H1 (cell line): ENCODE results near the gene EYA2. TPM values are rescaled to one million over a fixed set of nuclear protein-coding genes. Genes with fewer than 3 reads are reported as not detected.

Experiments used
- CTCF ChIA-PET: fragments of 300-600 bp; sonication (Branson Sonifier 250); formaldehyde crosslinking; loops from one replicate; lab custom pipeline; 2021; ENCODE audit not compliant: partially characterized antibody; lab: Charles Lee
- POLR2A ChIA-PET: fragments of 300-600 bp; sonication (Branson Sonifier 250); formaldehyde crosslinking; loops from one replicate; lab custom pipeline; 2021; ENCODE audit warnings: inconsistent platforms; ENCODE audit not compliant: partially characterized antibody; lab: Charles Lee
- DNase-seq, 2 experiments: peaks; one replicate each; pipeline versions ENCODE4 v3.0.0 to v3.0.0-alpha.2; 2010 to 2022; ENCODE audit warnings: low spot score in 2 of 2, low read depth in 1 of 2, mixed read lengths in 1 of 2
- FAIRE-seq: peaks from 2 replicates; lab custom pipeline; 2011; peaks lifted over from hg19 to GRCh38; lab: Jason Lieb, UNC
- H2AFZ ChIP-seq: 2 replicates; pipeline ENCODE4 v1.8.1; 2012; ENCODE audit warnings: low read length, inconsistent platforms
- H2AK5ac ChIP-seq: 2 replicates; pipeline ENCODE4 v1.6.1; 2013; ENCODE audit warnings: low read depth, low read length
- H2BK120ac ChIP-seq: replicated peaks from 2 replicates; pipeline ENCODE3; 2013; ENCODE audit warnings: low read depth, low read length, inconsistent platforms
- H2BK12ac ChIP-seq: 2 replicates; pipeline ENCODE4 v1.6.1; 2013; ENCODE audit warnings: low read depth, low read length
- H2BK15ac ChIP-seq: 2 replicates; pipeline ENCODE4 v1.6.1; 2013; ENCODE audit warnings: low read length
- H2BK20ac ChIP-seq: 2 replicates; pipeline ENCODE4 v1.6.1; 2013; ENCODE audit warnings: low read length
- H2BK5ac ChIP-seq: 2 replicates; pipeline ENCODE4 v1.6.1; 2013; ENCODE audit warnings: low read depth, low read length
- H3K14ac ChIP-seq: 2 replicates; pipeline ENCODE4 v1.6.1; 2013; ENCODE audit warnings: inconsistent platforms; ENCODE audit not compliant: insufficient read length
- H3K18ac ChIP-seq: 2 replicates; pipeline ENCODE4 v1.6.1; 2013; ENCODE audit warnings: low read length; ENCODE audit errors: extremely low read depth
- H3K23ac ChIP-seq: 2 replicates; pipeline ENCODE4 v1.6.1; 2013; ENCODE audit warnings: inconsistent platforms; ENCODE audit not compliant: insufficient read length
- H3K23me2 ChIP-seq: 2 replicates; pipeline ENCODE4 v1.6.1; 2013; ENCODE audit warnings: low read depth, low read length
- H3K27ac ChIP-seq: 2 replicates; pipeline ENCODE4 v1.6.1; 2011; ENCODE audit warnings: low read depth, low read length, inconsistent platforms
- H3K27me3 ChIP-seq, 4 experiments: replicated peaks in 1 of 4; 1 replicate in 1 of 4; 2 replicates in 3 of 4; pipeline versions ENCODE4 v1.6.1 to v1.8.1; 2011 to 2013; ENCODE audit warnings: low read length in 3 of 4, mild to moderate bottlenecking in 3 of 4, inconsistent platforms in 2 of 4, mixed read lengths in 2 of 4, moderate library complexity in 1 of 4; ENCODE audit not compliant: control insufficient read depth in 3 of 4, insufficient read depth in 3 of 4; ENCODE audit errors: extremely low read depth in 1 of 4
- H3K36me3 ChIP-seq, 4 experiments: 2 replicates each; pipeline versions ENCODE4 v1.6.1 to v1.8.1; 2011 to 2013; ENCODE audit warnings: mild to moderate bottlenecking in 4 of 4, low read length in 3 of 4, moderate library complexity in 2 of 4, control low read depth in 1 of 4, inconsistent platforms in 1 of 4; ENCODE audit not compliant: insufficient read depth in 4 of 4, control insufficient read depth in 2 of 4
- H3K4ac ChIP-seq: replicated peaks from 2 replicates; pipeline ENCODE3; 2013; ENCODE audit warnings: low read length, low read depth, mixed read lengths, inconsistent platforms; ENCODE audit not compliant: insufficient read length
- H3K4me1 ChIP-seq, 4 experiments: replicated peaks in 1 of 4; 1 replicate in 1 of 4; 2 replicates in 3 of 4; pipeline versions ENCODE4 v1.6.1 to v1.8.1; 2011 to 2013; ENCODE audit warnings: low read length in 3 of 4, inconsistent platforms in 2 of 4, mixed read lengths in 1 of 4; ENCODE audit not compliant: insufficient read depth in 4 of 4, control insufficient read depth in 3 of 4
- H3K4me2 ChIP-seq, 2 experiments: 2 replicates each; pipeline versions ENCODE4 v1.6.1 to v1.8.1; 2011 to 2013; ENCODE audit warnings: low read depth in 2 of 2, low read length in 2 of 2, control low read depth in 1 of 2, inconsistent platforms in 1 of 2, mild to moderate bottlenecking in 1 of 2; ENCODE audit not compliant: insufficient read depth in 1 of 2
- H3K4me3 ChIP-seq, 4 experiments: fragments of 200-600, 300-600 bp in 1 of 4; sonication (generic), shearing (Covaris generic), sonication (Bioruptor Twin) in 1 of 4; 2 replicates each; pipeline versions ENCODE4 v1.5.1 to v1.8.1; 2011 to 2016; ENCODE audit warnings: low read length in 4 of 4, low read depth in 3 of 4, control low read depth in 2 of 4, inconsistent platforms in 2 of 4, mild to moderate bottlenecking in 2 of 4, mixed read lengths in 1 of 4, moderate library complexity in 1 of 4; ENCODE audit not compliant: insufficient read depth in 2 of 4; ENCODE audit errors: extremely low read depth in 1 of 4
- H3K56ac ChIP-seq: replicated peaks from 2 replicates; pipeline ENCODE3; 2013; ENCODE audit warnings: low read depth, mild to moderate bottlenecking, mixed read lengths, low read length, inconsistent platforms; ENCODE audit not compliant: insufficient read length
- H3K79me1 ChIP-seq: 2 replicates; pipeline ENCODE4 v1.6.1; 2013; ENCODE audit warnings: low read depth, low read length, control low read depth
- H3K79me2 ChIP-seq, 2 experiments: 2 replicates each; pipeline versions ENCODE4 v1.6.1 to v1.8.1; 2012 to 2013; ENCODE audit warnings: low read length in 2 of 2, mild to moderate bottlenecking in 2 of 2, inconsistent platforms in 1 of 2; ENCODE audit not compliant: insufficient read depth in 2 of 2, control insufficient read depth in 1 of 2
- H3K9ac ChIP-seq, 4 experiments: replicated peaks in 1 of 4; 1 replicate in 1 of 4; 2 replicates in 3 of 4; pipeline versions ENCODE4 v1.6.1 to v1.8.1; 2011 to 2013; ENCODE audit warnings: low read depth in 3 of 4, low read length in 3 of 4, control low read depth in 2 of 4, mild to moderate bottlenecking in 2 of 4, moderate library complexity in 2 of 4, inconsistent platforms in 1 of 4; ENCODE audit errors: extremely low read depth in 1 of 4
- H3K9me3 ChIP-seq, 2 experiments: 2 replicates each; pipeline versions ENCODE4 v1.6.1 to v1.8.1; 2012 to 2013; ENCODE audit warnings: mild to moderate bottlenecking in 2 of 2, moderate library complexity in 2 of 2, control low read depth in 1 of 2, inconsistent platforms in 1 of 2, low read depth in 1 of 2, low read length in 1 of 2, mixed read lengths in 1 of 2; ENCODE audit not compliant: insufficient read depth in 2 of 2
- H4K20me1 ChIP-seq, 2 experiments: replicated peaks in 1 of 2; 2 replicates each; pipeline versions ENCODE3 to v1.8.1; 2011 to 2013; ENCODE audit warnings: inconsistent platforms in 2 of 2, low read length in 2 of 2, mild to moderate bottlenecking in 1 of 2; ENCODE audit not compliant: insufficient read depth in 2 of 2, control insufficient read depth in 1 of 2
- H4K5ac ChIP-seq: 2 replicates; pipeline ENCODE4 v1.6.1; 2013; ENCODE audit warnings: low read length, low read depth, mixed read lengths, inconsistent platforms; ENCODE audit not compliant: insufficient read length
- H4K8ac ChIP-seq: 2 replicates; pipeline ENCODE4 v1.8.0; 2013; ENCODE audit warnings: mild to moderate bottlenecking, moderate library complexity, low read length, inconsistent platforms; ENCODE audit not compliant: insufficient read depth; ENCODE audit errors: extremely low read depth
- H4K91ac ChIP-seq: replicated peaks from 2 replicates; pipeline ENCODE3; 2013; ENCODE audit warnings: low read length, mixed read lengths, inconsistent platforms; ENCODE audit not compliant: insufficient read length
- CEBPB ChIP-seq: IDR thresholded peaks from 2 replicates; pipeline ENCODE4 v1.6.1; 2012; ENCODE audit warnings: low read depth, low read length
- GTF2F1 ChIP-seq: IDR thresholded peaks from 2 replicates; pipeline ENCODE4 v1.6.1; 2012; ENCODE audit warnings: low read depth, low read length, improper control_type of control experiment, borderline replicate concordance
- TAF1 ChIP-seq: IDR thresholded peaks from 2 replicates; pipeline ENCODE4 v1.6.1; 2011; ENCODE audit warnings: mild to moderate bottlenecking, low read depth, low read length
- WGBS, 2 experiments: shearing (Covaris generic) in 1 of 2; methylation state at CpG; one replicate each; pipeline versions ENCODE4 v1.1.6 to v1.1.7; 2013 to 2015; ENCODE audit warnings: low lambda C conversion rate in 2 of 2, mixed read lengths in 2 of 2, inconsistent platforms in 1 of 2, low coverage in 1 of 2, missing lambda C conversion rate in 1 of 2; ENCODE audit not compliant: insufficient replicate concordance in 2 of 2, insufficient coverage in 1 of 2, insufficient read length in 1 of 2; ENCODE audit errors: extremely low coverage in 1 of 2, missing lambda C conversion rate in 1 of 2; 5-methylcytosine and 5-hydroxymethylcytosine counted together
- polyA plus RNA-seq, 7 experiments: library from polyadenylated mRNA; depleted of rRNA in 3 of 7; stranded (reverse) in 5 of 7; unstranded in 2 of 7; fragments of >200 nt in 5 of 7; fragments of 200-250 nt in 2 of 7; gene quantifications; 1 replicate in 5 of 7; 2 replicates in 1 of 7; 4 replicates in 1 of 7; pipeline versions ENCODE4 v1.2.1 to v1.2.3, GENCODE V29; 2011 to 2013; ENCODE audit warnings: missing spikeins in 2 of 7, mixed read lengths in 2 of 7
- total RNA-seq: library from RNA; stranded (reverse); fragmentation: NEBNext Ultra II Directional; extraction: Animal tissue kit (Norgen Biotek cat#: 25700); gene quantifications from 2 replicates; pipeline ENCODE4 v1.2.1, GENCODE V29; 2021

The EYA2 gene
- total and polyA plus RNA-seq, 2 of the 8 experiments (the other 6 are each of a cell fraction or from before 2014, with no cell fraction given): 1.6 to 1.7 TPM

DNA sequence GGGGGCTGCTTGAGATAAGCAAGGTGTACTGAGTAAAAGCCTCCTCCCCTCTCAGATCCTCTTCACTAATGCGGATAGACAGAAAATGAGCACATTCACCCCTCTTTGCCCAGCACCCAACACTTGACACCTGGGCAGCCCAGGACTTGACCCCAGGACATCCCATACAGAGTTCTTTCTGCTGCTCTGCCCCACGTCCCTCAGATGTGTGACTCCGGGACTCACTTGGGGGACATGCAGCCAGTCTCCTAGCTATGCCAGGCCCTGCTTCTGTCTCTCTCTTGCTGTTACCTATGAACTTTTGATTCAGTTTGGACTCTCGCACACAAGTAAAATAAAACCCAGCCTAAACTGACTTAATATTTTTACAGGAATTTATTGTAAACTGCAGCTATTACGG lies 159.9 kb downstream of the EYA2 start:
- no peak overlapping the region for H2AK5ac ChIP-seq
- no peak overlapping the region for H4K5ac ChIP-seq
- no peaks in the 10 kb centered on the region for H3K79me1 ChIP-seq
- H2BK20ac ChIP-seq: no peak overlapping the region
- no peaks in the 10 kb centered on the region for H3K23me2 ChIP-seq
- H2BK120ac ChIP-seq: no peak overlapping the region
- DNase-seq (no peak), FAIRE-seq (no peak)
- no peaks in the 10 kb centered on the region for H4K20me1 ChIP-seq
- no peak overlapping the region for H3K4me2 ChIP-seq
- no peak overlapping the region for H4K91ac ChIP-seq
- no peak overlapping the region for H3K56ac ChIP-seq
- no peak overlapping the region for H4K8ac ChIP-seq
- no peak overlapping the region for H3K18ac ChIP-seq
- H3K14ac ChIP-seq: no peak overlapping the region
- no peak overlapping the region for H2BK12ac ChIP-seq
- H2AFZ ChIP-seq: no peak overlapping the region
- no peaks in the 10 kb centered on the region for H3K4me1 ChIP-seq
- CTCF ChIA-PET: interaction anchor here (0.8 kb wide), 1 partner anchor 9 kb away, joined by 3 read pairs; no protein-coding TSS in a partner anchor
- no peaks in the 10 kb centered on the region for H3K79me2 ChIP-seq
- no peak overlapping the region for H3K4ac ChIP-seq
- no peak overlapping the region for H3K27ac ChIP-seq
- WGBS, 2 experiments: 86% methylated on average over 5 of the region's 5 CpGs; no CpG with 5 or more reads in 1 of the 2 experiments
- no peaks in the 10 kb centered on the region for H3K36me3 ChIP-seq
- no peak overlapping the region for H2BK5ac ChIP-seq
- no peak overlapping the region for H3K23ac ChIP-seq
- POLR2A ChIA-PET: no interaction called here
- no peak overlapping the region for H3K4me3 ChIP-seq
- H3K9ac ChIP-seq: no peak overlapping the region
- no peak overlapping the region for H2BK15ac ChIP-seq
- H3K9me3 ChIP-seq: no peaks in the 10 kb centered on the region
- TF ChIP-seq CEBPB (no peak), TAF1 (no peak), GTF2F1 (no peak)
- H3K27me3 ChIP-seq: no peaks in the 10 kb centered on the region
